ENCODE results near the gene FRMPD1.

GRCh38 chr9:37624073-37624472 is 26.7 kb upstream of the FRMPD1 start:
- TF ChIP-seq POLR2A (IDR thresholded peaks at IDR 0.05) (no peak), CTCF (IDR thresholded peaks at IDR 0.05) (no peak)
